GM10248 (cell line): ENCODE data around the gene MS4A3.
"Not testable (repeated sequence)": the region's sequence is repeated elsewhere in the genome, so short reads cannot be mapped to it uniquely, and the experiment has no call there.

Experiments used
- CTCF ChIA-PET: fragments of 300-600 bp; sonication (Branson Sonifier 250); formaldehyde crosslinking; extraction: SDS; loops from one replicate; lab custom pipeline; 2021; ENCODE audit warnings: antibody characterized with exemption; lab: Yijun Ruan, JAX
- POLR2A ChIA-PET: fragments of 350-650 bp; sonication (Branson Sonifier 250); formaldehyde crosslinking; extraction: SDS; loops from one replicate; lab custom pipeline; 2020; ENCODE audit warnings: antibody characterized with exemption; lab: Yijun Ruan, JAX
- DNase-seq: peaks from one replicate; pipeline ENCODE4 v3.0.0; 2012; ENCODE audit errors: extremely low spot score
- CTCF ChIP-seq: IDR thresholded peaks from 2 replicates; pipeline ENCODE4 v1.5.1; 2012; ENCODE audit warnings: mild to moderate bottlenecking, low read depth; ENCODE audit errors: extremely low read depth, missing control alignments, control extremely low read depth

The MS4A3 gene

GRCh38 chr11:60056349-60056969, at the start of gene MS4A3:
Gene MS4A3 (plus strand): TSS chr11:60056665. CDS start chr11:60061161, 4,496 bp downstream.
- CTCF ChIA-PET = interaction anchor here (0.9 to 2.0 kb wide), 3 partner anchors 9 to 18 kb away, joined by 3 to 5 read pairs (median 4); no protein-coding TSS in a partner anchor
- TF ChIP-seq CTCF = no peak
- no peak for DNase-seq
- POLR2A ChIA-PET = no interaction called here

- ChIA-PET POLR2A (no interaction called here), CTCF (no interaction called here)
- no peak for TF ChIP-seq CTCF
These were observed 39.6 kb upstream of the MS4A3 start, which contains the start of gene OOSP4B for GRCh38 chr11:60016881-60017280. Gene OOSP4B (plus strand): TSS chr11:60017181.

GRCh38 chr11:60018058-60018457, 38.4 kb upstream of the MS4A3 start:
- TF ChIP-seq CTCF = no peak
- ChIA-PET POLR2A (no interaction called here), CTCF (no interaction called here)
- DNase-seq = no peak

More at GRCh38 chr11:60016881-60017280, 39.6 kb upstream of the MS4A3 start, which contains the start of gene OOSP4B:
- DNase-seq = no peak

DNA sequence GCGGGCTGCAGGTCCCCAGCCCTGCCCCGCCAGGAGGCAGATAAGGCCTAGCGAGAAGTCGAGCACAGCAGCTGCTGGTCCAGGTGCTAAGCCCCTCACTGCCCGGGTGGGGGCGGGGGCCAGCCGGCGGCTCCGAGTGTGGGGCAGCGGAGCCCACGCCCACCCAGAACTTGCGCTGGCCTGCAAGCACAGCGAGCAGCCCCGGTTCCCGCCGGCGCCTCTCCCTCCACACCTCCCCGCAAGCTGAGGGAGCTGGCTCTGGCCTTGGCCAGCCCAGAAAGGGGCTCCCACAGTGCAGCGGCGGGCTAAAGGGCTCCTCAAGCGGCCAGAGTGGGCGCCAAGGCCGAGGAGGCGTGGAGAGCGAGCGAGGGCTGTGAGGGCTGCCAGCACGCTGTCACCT, 36.1 kb upstream of the MS4A3 start:
- DNase-seq, POLR2A ChIA-PET: not testable (repeated sequence)
- CTCF ChIA-PET = interaction anchor here (0.6 to 1.6 kb wide), 2 partner anchors 21 to 27 kb away, joined by 3 to 4 read pairs; no protein-coding TSS in a partner anchor

GRCh38 chr11:60029015-60029632, 27.3 kb upstream of the MS4A3 start:
- POLR2A ChIA-PET = no interaction called here
- DNase-seq = no peak
- CTCF ChIA-PET = no interaction called here
- no peak for TF ChIP-seq CTCF

- CTCF ChIA-PET = no interaction called here
- TF ChIP-seq CTCF = no peak
- DNase-seq = no peak
- POLR2A ChIA-PET = no interaction called here
These were observed 16.4 kb upstream of the MS4A3 start, which contains the start of gene OOSP2 for GRCh38 chr11:60040109-60040508. Gene OOSP2 (plus strand): TSS chr11:60040409. CDS start chr11:60040460, 51 bp downstream.

DNA sequence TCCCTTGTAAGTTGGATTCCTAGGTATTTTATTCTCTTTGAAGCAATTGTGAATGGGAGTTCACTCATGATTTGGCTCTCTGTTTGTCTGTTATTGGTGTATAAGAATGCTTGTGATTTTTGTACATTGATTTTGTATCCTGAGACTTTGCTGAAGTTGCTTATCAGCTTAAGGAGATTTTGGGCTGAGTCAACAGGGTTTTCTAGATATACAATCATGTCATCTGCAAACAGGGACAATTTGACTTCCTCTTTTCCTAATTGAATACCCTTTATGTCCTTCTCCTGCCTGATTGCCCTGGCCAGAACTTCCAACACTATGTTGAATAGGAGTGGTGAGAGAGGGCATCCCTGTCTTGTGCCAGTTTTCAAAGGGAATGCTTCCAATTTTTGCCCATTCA, 6.0 kb upstream of the MS4A3 start:
- DNase-seq, POLR2A ChIA-PET, CTCF ChIA-PET: not testable (repeated sequence)

GRCh38 chr11:60050839-60051238, 5.6 kb upstream of the MS4A3 start:
- POLR2A ChIA-PET, DNase-seq, CTCF ChIA-PET: not testable (repeated sequence)
